M059J (cell line): Measurements from ENCODE around the gene IZUMO1. TPM values are rescaled to one million over a fixed set of nuclear protein-coding genes. Genes with fewer than 3 reads are reported as not detected.

Experiments
- DNase-seq: peaks from one replicate; pipeline ENCODE4 v3.0.0-alpha.2; 2012; ENCODE audit warnings: low read depth
- total RNA-seq: library from RNA; depleted of rRNA; stranded (reverse); fragments of >200 nt; shearing (Covaris generic); gene quantifications from 2 replicates; pipeline ENCODE4 v1.2.3, GENCODE V29; 2014

IZUMO1 gene
- total RNA-seq, 1 experiment from 2014 or later = not detected

DNA sequence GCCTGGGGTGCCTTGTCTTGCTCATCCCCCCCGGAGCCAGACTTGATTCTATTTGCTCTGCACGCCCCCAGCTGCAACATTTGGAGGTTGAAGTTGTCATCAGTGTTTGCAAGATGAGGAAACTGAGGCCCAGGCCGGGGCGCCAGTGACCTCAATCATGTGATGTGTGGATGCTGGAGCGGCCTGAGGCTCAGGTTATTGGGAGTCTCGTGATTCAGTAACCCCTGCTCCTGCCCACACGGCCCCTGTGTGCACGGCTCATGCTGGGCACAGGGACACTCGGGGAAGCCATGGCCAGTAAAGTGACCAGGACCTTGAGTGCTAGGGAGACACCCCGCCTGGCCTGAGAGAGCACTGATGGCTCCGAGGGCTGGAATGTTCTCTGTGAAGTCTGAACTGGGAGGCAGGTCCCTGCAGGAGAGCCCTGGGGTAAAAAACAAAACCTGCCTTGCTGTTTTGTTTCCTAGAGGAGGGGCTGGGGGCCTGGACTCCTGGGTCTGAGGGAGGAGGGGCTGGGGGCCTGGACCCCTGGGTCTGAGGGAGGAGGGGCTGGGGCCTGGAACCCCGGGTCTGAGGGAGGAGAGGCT is 10.5 kb upstream of the IZUMO1 start:
- DNase-seq = no peak

- no peak for DNase-seq
Measured at GRCh38 chr19:48756686-48757085, 10.0 kb upstream of the IZUMO1 start.

- DNase-seq = no peak
Measured at GRCh38 chr19:48756212-48756611, 9.5 kb upstream of the IZUMO1 start.

GRCh38 chr19:48755787-48756186 is 9.1 kb upstream of the IZUMO1 start:
- no peak for DNase-seq

- DNase-seq = no peak
Measured at GRCh38 chr19:48755084-48755641, 8.5 kb upstream of the IZUMO1 start, which contains the start of gene FGF21. Gene FGF21 (plus strand): TSS chr19:48755524. CDS start chr19:48756237, 713 bp downstream.

- DNase-seq = peak; percentile 51
Measured at GRCh38 chr19:48752496-48753365, 6.0 kb upstream of the IZUMO1 start, which contains the start of gene FUT1. Gene FUT1 (minus strand): TSS chr19:48752641. CDS start chr19:48751281, 1,360 bp downstream.

DNA sequence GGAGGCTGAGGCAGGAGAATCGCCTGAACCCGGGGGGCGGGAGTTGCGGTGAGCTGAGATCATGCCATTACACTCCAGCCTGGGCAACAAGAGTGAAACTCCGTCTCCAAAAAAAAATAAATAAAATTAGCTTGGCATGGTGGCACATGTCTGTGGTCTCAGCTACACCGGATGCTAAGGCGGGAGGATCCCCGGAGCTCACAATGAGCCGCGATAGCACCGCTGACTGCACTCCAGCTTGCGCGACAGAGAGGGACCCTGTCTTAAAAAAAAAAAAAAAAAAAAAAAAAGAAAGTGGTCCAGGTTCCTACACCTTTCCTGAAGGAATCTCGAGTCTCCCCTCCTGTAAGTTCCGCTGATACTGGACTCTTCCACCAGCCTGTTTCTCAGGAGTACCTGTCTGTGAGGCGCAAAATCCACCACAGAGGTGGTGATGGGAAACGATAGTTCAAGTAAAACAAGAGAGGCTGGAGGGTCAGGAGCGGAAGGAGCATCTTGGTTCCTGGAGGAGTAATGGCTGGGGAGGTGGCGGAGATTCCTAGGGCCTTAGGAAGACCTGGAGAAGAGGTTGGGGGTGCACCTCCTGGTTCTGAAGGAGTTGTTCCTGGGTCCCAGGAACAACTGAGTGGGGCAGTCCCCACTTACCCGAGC is 5.3 kb upstream of the IZUMO1 start:
- DNase-seq = no peak

- no peak for DNase-seq
Measured at GRCh38 chr19:48750771-48751504, 4.2 kb upstream of the IZUMO1 start.

- no peak for DNase-seq
Measured at GRCh38 chr19:48750351-48750750, 3.6 kb upstream of the IZUMO1 start.

GRCh38 chr19:48749571-48750198 is 3.0 kb upstream of the IZUMO1 start:
- DNase-seq = no peak

DNA sequence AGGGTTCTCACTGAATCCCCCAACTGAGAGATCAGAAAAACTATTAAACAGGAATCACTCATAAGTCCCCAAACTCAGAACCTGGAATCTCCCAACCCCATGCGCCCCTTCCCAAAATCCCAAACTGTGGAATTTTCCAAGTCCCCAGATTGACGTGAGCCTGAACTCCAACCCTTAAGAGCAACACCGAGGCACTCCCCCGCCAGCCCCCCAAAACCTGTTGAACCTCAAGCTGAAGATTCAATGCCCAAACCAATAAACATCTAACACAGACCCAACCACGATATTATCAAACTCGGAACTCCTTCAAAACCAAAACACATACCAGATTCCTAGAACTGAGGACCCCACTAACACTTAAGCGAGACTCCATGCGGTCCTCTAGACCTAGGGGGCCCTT is 599 bp downstream of the IZUMO1 start:
- no peak for DNase-seq

GRCh38 chr19:48745208-48745995 is 1.3 kb downstream of the IZUMO1 start:
- peak; percentile 67 for DNase-seq

DNA sequence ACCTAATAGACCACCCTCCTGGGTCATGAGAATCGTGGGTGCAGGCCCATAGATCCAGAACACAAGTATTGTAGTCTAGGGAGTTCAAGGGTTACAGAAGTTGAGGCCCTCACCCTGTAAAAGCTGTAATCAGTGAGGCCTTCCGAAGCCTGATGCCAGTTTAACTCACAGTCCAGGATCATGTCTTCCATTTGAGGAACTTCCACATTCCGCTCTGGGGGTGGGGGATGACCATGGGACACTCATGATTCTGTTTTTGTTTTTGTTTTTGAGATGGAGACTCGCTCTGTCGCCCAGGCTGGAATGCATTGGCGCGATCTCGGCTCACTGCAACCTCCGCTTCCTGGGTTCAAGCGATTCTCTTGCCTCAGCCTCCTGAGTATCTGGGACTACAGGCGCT is 4.6 kb downstream of the IZUMO1 start:
- no peak for DNase-seq

DNA sequence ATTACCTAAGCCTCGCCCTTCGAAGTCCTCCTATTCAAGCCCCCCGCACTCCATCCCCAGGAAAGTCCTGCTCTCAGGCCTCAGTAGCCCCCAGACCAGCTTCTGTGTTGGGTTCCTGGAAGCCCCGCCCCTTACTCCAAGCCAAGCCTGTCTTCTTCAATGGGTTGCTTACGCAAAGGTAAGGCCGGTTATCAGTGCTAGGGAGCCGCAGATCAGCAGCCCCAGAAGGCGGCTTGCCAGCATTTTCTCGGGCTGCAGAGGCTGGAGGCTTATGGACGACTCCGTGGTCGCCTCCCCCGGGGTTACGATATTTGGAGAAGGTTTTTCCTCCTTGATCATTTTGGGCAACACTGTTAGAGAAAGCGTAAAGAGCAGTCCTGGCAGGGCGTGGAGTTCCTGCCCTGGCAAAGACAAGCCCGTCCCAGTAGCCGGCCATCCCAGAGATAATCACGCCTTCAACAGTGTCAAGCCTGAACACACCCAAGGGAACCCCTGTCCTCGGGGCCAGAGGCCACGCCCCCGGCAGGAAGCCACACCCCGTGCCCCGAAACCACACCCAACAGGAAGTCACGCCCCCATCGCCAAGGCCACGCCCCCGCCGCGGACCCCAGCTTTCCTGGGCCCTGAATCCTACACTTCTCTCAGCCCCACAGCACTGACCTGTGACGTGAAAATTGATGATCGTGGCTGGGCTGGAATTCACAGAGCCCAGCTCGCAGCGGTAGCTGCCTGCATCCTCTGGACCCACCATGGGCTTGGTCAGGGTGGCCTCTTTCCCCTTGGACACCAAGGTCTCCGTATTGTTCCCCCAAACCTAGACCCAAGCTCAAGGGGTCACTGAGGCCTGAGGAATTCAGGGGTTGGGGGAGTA is 5.3 kb downstream of the IZUMO1 start:
- DNase-seq = no peak

DNA sequence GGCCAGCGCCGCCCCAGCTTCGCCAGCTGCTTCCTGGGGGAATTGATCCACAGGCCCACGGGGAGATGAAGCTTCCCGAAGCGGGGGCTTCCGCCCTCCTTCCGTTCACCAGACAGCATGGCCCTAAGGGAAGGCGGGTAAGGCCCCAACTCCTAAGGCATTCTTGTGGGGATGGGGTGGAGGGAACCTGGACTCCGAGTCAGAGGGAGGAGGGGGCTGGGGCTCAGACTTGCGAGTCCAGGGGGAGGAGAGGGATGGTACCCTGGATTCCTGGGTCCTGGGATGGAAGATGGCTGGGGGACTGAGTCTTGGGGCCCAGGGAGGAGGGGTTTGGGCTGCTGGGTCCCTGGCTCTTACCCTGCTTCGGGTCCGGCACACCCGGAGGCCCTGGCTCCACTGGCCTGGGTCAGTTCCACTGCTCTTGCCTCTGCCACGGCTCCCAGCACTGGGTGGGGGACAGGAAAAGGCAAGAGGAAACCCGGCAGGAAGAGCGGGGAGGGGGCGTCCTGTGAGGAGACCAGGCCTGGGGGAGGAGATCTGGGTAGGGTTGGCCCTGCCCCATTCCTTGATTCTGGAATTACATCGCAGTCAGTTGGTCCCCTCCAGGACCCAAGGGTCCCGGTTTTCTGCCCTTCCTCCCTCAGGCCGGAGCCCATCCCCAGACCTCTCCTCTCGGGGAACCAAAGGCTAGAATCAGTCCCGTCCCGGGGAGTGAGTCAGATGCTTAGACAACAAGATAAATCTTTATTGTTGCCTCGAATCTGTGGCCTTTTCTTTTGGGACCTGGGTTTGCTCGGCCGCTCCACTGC is 6.3 kb downstream of the IZUMO1 start, which contains the start of gene RASIP1:
RASIP1 (minus strand) TSS at position 447 of the 809 bp plus-strand sequence; CDS start at position 119, 328 bp downstream.
- no peak for DNase-seq

DNA sequence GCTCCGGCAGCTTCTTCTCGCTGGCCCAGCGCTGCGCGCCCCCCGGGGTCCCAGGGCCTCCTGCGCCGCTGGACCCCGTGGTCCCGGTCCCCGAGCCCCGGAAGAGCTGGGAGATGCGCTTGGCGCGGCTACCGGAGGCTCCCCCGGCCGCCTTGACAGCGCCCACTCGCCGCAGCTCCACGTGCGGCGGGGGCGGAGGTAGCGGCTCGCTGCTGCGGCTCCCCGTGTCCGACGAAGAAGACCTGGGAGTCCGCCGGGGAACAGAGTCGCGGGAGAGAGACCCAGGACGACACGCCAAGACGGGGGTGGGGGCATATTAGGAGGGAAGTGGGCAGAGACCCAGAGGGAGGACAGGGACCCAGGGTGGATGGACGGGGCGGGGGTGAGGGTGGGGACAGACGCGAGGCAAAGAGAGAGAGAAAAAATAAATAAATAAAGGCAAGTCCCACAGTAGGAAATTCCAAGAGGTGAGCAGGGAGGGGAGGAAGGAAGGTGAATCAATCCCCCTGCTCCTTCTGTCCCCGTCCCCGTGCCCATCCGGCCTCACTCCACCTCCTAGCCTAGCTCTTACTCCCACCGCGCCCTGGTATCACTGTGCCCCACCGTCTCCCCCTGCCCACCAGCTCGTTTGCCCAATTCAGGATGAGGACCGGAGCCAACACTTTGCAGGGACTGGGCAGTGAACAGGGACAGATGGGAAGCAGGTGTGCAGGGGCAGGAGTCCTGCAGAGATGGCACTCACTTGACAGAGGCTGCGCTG is 7.1 kb downstream of the IZUMO1 start:
- DNase-seq = no peak
